Measurements from ENCODE around the gene EHMT1. TPM values are rescaled to one million over a fixed set of nuclear protein-coding genes. Genes with fewer than 3 reads are reported as not detected.

Gene EHMT1
- total RNA-seq, 4 donors from 2014 or later = 57.6 to 103 (median 76.8) TPM

- DNase-seq (ENCODE audit: low spot score) (peak; percentile 97), ATAC-seq (ENCODE audit: low FRiP score) (peak; percentile 98)
- peak in 2 of 3 donors; percentile 66 to 75 for TF ChIP-seq CTCF (IDR thresholded peaks at IDR 0.05)
These were observed 40.1 kb upstream of the EHMT1 start, which contains the start of gene DPH7 for GRCh38 chr9:137578518-137579258. DPH7 (minus strand) TSS chr9:137578925; CDS start chr9:137578777, 148 bp downstream.

GRCh38 chr9:137579259-137579604, 39.6 kb upstream of the EHMT1 start:
- TF ChIP-seq CTCF (IDR thresholded peaks at IDR 0.05) = no peak
- DNase-seq (ENCODE audit: low spot score) = no peak
- ATAC-seq (ENCODE audit: low FRiP score) = no peak

GRCh38 chr9:137580209-137580953, 38.4 kb upstream of the EHMT1 start:
- TF ChIP-seq CTCF (IDR thresholded peaks at IDR 0.05) = no peak
- ATAC-seq (ENCODE audit: low FRiP score) = no peak

GRCh38 chr9:137580954-137581322, 37.9 kb upstream of the EHMT1 start:
- ATAC-seq (ENCODE audit: low FRiP score) (no peak), DNase-seq (ENCODE audit: low spot score) (no peak)
- TF ChIP-seq CTCF (IDR thresholded peaks at IDR 0.05) = no peak

More at GRCh38 chr9:137580209-137580953, 38.4 kb upstream of the EHMT1 start:
- no peak for DNase-seq (ENCODE audit: low spot score)

GRCh38 chr9:137581361-137582285, 37.2 kb upstream of the EHMT1 start:
- TF ChIP-seq CTCF (IDR thresholded peaks at IDR 0.05) = no peak
- DNase-seq (ENCODE audit: low spot score) (no peak), ATAC-seq (ENCODE audit: low FRiP score) (no peak)

- ATAC-seq (ENCODE audit: low FRiP score) = no peak
- DNase-seq (ENCODE audit: low spot score) = no peak
- TF ChIP-seq CTCF (IDR thresholded peaks at IDR 0.05) = no peak
These were observed 36.4 kb upstream of the EHMT1 start for GRCh38 chr9:137582286-137582860.
